ENCODE data around the gene ABCC8.

The ABCC8 gene

GRCh38 chr11:17469998-17470397 is 6.6 kb downstream of the ABCC8 start:
- DNase-seq (ENCODE audit: low read depth) = no peak

- no peak for DNase-seq (ENCODE audit: low read depth)
Measured at GRCh38 chr11:17468122-17468521, 8.5 kb downstream of the ABCC8 start.

- DNase-seq (ENCODE audit: low read depth) = no peak
Measured at GRCh38 chr11:17463546-17464174, 13.0 kb downstream of the ABCC8 start.

- no peak for DNase-seq (ENCODE audit: low read depth)
Measured at GRCh38 chr11:17462940-17463339, 13.7 kb downstream of the ABCC8 start.

- DNase-seq (ENCODE audit: low read depth) = no peak
Measured at GRCh38 chr11:17460406-17460805, 16.2 kb downstream of the ABCC8 start.

GRCh38 chr11:17459236-17459896 is 17.3 kb downstream of the ABCC8 start:
- no peak for DNase-seq (ENCODE audit: low read depth)

GRCh38 chr11:17458268-17458667 is 18.4 kb downstream of the ABCC8 start:
- DNase-seq (ENCODE audit: low read depth) = no peak

- no peak for DNase-seq (ENCODE audit: low read depth)
Measured at GRCh38 chr11:17457396-17458173, 19.1 kb downstream of the ABCC8 start.

- DNase-seq (ENCODE audit: low read depth) = no peak
Measured at GRCh38 chr11:17452668-17453067, 24.0 kb downstream of the ABCC8 start.

GRCh38 chr11:17449158-17449557 is 27.5 kb downstream of the ABCC8 start:
- DNase-seq (ENCODE audit: low read depth) = no peak

GRCh38 chr11:17446482-17446881 is 30.2 kb downstream of the ABCC8 start:
- DNase-seq (ENCODE audit: low read depth) = no peak

GRCh38 chr11:17445240-17445795 is 31.3 kb downstream of the ABCC8 start:
- no peak for DNase-seq (ENCODE audit: low read depth)

GRCh38 chr11:17443926-17444690 is 32.5 kb downstream of the ABCC8 start:
- DNase-seq (ENCODE audit: low read depth) = no peak

- no peak for DNase-seq (ENCODE audit: low read depth)
Measured at GRCh38 chr11:17443423-17443822, 33.2 kb downstream of the ABCC8 start.

GRCh38 chr11:17443000-17443399 is 33.6 kb downstream of the ABCC8 start:
- no peak for DNase-seq (ENCODE audit: low read depth)

- DNase-seq (ENCODE audit: low read depth) = no peak
Measured at GRCh38 chr11:17439316-17439782, 37.3 kb downstream of the ABCC8 start.

- no peak for DNase-seq (ENCODE audit: low read depth)
Measured at GRCh38 chr11:17437366-17437765, 39.3 kb downstream of the ABCC8 start.

- DNase-seq (ENCODE audit: low read depth) = no peak
Measured at GRCh38 chr11:17434108-17434507, 42.5 kb downstream of the ABCC8 start.

GRCh38 chr11:17432002-17432401 is 44.6 kb downstream of the ABCC8 start:
- no peak for DNase-seq (ENCODE audit: low read depth)

- DNase-seq (ENCODE audit: low read depth) = no peak
Measured at GRCh38 chr11:17431139-17431538, 45.5 kb downstream of the ABCC8 start.

GRCh38 chr11:17430616-17431015 is 46.0 kb downstream of the ABCC8 start:
- no peak for DNase-seq (ENCODE audit: low read depth)

GRCh38 chr11:17428925-17429324 is 47.7 kb downstream of the ABCC8 start:
- no peak for DNase-seq (ENCODE audit: low read depth)
